HEK293T (cell line): ENCODE measurements around the gene MOB1A.

ENCODE experiments used
- ARNT ChIP-seq: fragments of 450-650 bp; IDR thresholded peaks from 2 replicates; pipeline ENCODE4 v1.6.1; 2017; ENCODE audit warnings: mild to moderate bottlenecking
- ELF4 ChIP-seq: fragments of 450-650 bp; IDR thresholded peaks from 2 replicates; pipeline ENCODE4 v1.6.1; 2017; ENCODE audit warnings: antibody characterized with exemption
- FOXA1 ChIP-seq: fragments of 450-650 bp; IDR thresholded peaks from 2 replicates; pipeline ENCODE4 v1.6.1; 2016; ENCODE audit warnings: mild to moderate bottlenecking
- FOXM1 ChIP-seq: fragments of 450-650 bp; IDR thresholded peaks from 2 replicates; pipeline ENCODE4 v1.6.1; 2017; ENCODE audit warnings: mild to moderate bottlenecking, borderline replicate concordance

DNA sequence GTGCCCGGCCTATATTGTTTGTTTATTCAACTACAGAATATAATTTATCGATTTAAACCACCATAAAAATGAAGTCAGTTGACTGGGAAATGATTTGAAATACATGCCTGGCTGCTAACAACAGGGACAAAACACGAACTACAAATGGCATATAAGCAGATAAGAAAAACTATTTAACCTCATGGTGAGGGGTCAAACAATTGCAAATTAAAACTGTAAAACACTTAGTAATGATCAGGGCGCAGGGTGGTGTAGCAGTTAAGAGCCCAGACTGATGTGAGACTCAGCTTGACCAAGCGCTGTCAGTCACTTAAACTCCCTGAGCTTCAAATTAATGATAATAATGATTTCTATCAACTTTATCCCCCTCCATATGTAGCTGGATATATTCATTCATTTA, 26.4 kb upstream of the MOB1A start:
- TF ChIP-seq ELF4 = no peak
- TF ChIP-seq FOXA1 = no peak
- TF ChIP-seq FOXM1 = no peak
- no peak for TF ChIP-seq ARNT
